ENCODE data around the gene TESPA1.

The TESPA1 gene

GRCh38 chr12:54983536-54984101 lies 943 bp downstream of the TESPA1 start:
- no peak for DNase-seq (ENCODE audit: low spot score)

GRCh38 chr12:54981796-54982195 lies 2.8 kb downstream of the TESPA1 start:
- DNase-seq (ENCODE audit: low spot score) = no peak

- DNase-seq (ENCODE audit: low spot score) = no peak
Measured at GRCh38 chr12:54980341-54980740, 4.2 kb downstream of the TESPA1 start.

- DNase-seq (ENCODE audit: low spot score) = no peak
Measured at GRCh38 chr12:54977857-54978256, 6.7 kb downstream of the TESPA1 start.

DNA sequence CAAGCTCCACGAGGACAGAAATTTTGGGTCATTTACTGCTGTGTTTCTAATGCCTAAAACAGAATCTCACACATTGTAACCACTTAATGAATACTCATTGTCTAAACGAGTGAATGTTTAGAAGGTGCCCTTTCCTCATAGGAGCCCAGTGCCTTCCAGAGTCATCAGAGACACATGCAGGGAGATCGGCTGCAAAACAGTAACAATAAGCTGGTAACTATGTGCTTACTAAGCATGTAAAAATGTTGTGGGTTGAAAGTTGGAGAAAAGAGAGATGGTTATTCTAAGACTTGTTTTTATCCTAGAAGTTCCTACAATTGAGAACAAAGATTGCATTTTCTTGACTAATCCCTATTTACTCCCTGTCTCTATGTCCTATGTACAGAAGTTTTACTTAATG lies 7.4 kb downstream of the TESPA1 start:
- DNase-seq (ENCODE audit: low spot score) = peak; percentile 37

- DNase-seq (ENCODE audit: low spot score) = no peak
Measured at GRCh38 chr12:54975875-54976274, 8.7 kb downstream of the TESPA1 start.

GRCh38 chr12:54975272-54975671 lies 9.3 kb downstream of the TESPA1 start:
- no peak for DNase-seq (ENCODE audit: low spot score)

DNA sequence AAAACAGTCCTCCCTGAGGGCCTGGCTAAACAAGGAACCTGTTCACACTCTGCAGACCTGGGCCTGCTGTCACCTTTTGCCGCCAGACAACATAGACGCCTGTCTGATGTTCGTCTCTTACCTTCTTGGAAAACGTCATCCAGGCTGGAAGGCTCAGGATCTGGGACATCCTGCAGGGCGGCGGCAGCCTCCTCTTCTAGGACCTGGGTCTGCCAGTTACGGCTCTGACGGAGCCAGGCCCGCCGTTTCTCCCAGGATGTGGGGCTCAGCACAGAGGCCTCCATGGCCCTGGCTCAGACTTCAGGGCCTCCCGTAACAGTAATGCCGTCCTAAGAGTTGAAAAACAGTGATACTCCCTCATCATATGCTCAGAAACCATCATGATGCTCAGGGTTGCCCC lies 10.3 kb downstream of the TESPA1 start:
- no peak for DNase-seq (ENCODE audit: low spot score)

DNA sequence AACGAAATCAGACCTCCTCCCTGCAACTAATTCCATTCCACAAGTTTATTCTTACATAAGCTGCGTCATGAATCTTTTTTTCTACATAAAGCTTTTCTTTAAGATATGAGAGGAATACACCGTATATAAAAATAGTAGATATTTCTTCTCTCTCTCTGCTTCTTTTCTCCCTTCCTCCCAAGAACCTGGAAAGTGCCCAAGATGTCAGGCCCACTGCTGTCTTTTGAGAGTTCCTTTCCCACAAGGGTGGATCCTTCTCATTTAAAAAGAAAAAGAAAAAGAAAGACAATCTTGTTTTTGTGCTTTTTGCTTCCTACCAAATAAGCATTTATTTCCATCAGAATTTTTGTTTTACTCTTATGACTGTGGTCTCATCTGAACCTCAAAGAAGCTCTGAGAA lies 11.0 kb downstream of the TESPA1 start:
- no peak for DNase-seq (ENCODE audit: low spot score)

DNA sequence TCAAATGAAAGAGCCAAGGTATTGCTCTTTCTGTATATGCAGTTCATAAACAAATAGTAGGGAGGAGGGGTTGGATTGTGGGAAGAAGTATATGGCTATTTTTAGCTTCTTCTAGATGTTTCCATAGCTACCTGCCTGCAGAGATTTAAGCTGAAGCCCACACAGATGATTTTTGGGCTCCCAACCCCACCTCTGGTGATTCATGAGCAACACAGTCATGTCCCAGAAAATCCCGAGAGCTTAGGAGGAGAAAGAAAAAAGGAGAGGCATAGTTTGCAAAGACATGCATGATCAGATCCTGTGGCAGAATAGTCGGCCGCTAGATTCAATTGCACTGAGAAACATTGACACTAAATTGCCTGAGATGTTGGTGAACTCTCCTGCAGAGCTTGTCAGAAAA lies 13.8 kb downstream of the TESPA1 start:
- DNase-seq (ENCODE audit: low spot score) = no peak

DNA sequence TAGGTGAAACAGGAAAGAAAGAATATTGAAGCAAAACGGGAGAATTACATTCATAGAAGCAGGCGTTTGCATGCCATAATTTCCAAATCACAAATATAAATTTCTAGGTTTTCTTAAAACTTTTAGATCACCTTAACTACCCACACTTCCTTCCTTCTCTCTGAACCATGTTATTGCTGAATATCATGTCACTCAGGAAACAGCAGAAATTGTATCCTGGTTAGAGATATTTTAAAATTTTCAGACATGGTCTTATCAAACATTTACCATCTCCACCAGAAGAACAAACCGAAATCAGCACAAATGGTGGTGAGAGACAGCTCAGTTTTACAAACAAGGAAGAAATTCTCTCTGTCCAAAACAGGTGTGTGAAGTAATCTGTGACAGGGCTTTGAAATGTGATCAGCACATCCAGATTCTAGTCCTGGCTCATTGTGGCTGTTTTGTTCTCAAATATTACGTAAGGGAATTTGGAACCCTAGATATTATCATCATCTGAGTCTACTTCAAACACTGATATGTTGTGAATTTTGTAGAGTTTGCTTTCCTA lies 16.3 kb downstream of the TESPA1 start:
- DNase-seq (ENCODE audit: low spot score) = no peak

GRCh38 chr12:54967461-54967860 lies 17.1 kb downstream of the TESPA1 start:
- no peak for DNase-seq (ENCODE audit: low spot score)

- no peak for DNase-seq (ENCODE audit: low spot score)
Measured at GRCh38 chr12:54961190-54961589, 23.4 kb downstream of the TESPA1 start.

DNA sequence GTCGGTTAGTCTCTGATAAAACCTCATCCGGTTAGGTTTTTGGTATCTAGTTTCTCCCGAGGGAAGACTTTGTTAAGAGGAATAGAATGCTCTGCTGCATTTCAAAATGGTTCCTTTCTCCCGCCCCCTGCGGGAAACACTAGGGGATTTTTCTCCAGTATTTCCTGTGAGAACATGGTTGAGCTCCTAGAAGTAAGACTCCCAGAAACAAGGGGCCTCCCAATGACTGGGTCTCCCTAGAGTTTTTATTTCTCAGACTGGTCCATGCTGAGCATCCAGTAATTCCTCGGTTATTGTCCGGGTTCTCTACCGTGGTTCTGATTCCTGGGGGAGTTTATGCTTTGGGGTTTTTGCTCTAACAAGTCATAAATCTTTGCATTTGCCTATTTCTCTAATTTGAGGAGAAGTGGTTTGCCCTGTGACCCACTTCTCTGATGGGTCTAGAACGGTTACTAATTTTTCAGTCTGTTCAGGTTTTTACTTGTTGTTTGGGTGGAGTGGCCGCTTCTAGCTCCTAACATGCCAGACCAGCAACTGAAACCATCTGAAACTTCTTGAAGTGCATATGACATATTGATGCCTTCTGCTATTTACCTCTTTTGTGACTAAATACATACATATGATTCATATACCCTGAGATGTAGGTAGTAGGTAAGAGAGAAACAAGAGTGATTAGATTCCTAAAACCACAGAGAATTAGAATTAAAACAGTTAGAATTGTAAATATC lies 25.1 kb downstream of the TESPA1 start:
- DNase-seq (ENCODE audit: low spot score) = no peak

GRCh38 chr12:54958048-54958658 lies 26.4 kb downstream of the TESPA1 start:
- peak; percentile 46 for DNase-seq (ENCODE audit: low spot score)

DNA sequence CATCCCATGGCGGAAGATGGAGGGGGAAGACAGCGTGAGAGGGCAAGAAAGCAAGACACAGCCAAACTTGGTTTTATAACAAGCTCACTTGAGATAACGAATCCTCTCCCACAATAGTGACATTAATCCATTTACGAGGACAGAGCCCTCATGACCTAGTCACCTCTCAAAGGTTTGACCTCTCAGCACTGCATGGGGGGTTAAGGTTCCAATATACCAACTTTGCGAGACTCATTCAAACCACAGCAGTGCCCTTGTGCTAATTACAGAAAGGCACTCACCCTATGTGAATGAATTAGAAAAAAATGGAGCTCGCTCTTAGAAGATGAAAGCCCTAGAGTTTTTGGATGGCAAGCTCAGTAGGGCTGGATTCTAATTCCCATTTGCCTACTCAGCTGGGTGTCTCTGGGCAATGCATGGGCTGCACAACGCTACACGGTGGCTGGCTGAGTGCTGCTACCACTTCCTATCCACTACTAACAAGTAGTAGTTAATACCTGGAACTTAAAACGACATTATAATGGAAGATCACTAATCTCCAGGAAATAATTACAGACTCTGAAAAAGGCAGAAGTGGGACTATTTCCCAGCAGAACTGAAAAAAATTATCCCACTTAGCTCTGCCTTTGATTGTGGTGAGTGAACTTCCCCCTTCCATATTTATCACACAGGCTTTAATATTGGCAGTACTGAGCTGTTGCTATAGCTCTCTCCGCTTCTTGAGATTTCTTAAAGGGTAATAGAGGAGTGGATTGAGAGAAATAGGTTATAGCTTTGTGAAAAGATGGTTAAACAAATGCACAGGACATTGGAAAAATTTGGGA lies 27.5 kb downstream of the TESPA1 start:
- no peak for DNase-seq (ENCODE audit: low spot score)

DNA sequence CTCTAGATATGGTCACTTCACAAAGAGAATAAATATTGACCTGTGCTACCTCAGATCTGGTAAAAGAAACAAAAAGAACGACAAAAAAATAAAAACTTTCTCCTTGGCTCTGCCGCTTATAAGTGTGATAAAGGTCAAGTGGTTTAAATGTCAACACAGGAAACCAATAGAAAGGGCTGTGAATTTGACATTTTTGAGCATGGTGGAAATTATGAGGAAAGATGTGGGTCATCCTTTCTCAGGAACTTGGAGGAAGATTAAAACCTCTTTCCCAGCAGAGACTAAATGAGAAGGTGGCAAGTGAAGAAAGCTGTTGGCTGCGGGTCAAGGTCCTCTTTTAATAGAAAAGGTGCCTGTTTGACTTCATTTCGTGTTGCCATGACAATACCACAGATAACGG lies 28.2 kb downstream of the TESPA1 start:
- no peak for DNase-seq (ENCODE audit: low spot score)

GRCh38 chr12:54954801-54955200 lies 29.8 kb downstream of the TESPA1 start:
- DNase-seq (ENCODE audit: low spot score) = no peak

GRCh38 chr12:54954228-54954627 lies 30.3 kb downstream of the TESPA1 start:
- no peak for DNase-seq (ENCODE audit: low spot score)

DNA sequence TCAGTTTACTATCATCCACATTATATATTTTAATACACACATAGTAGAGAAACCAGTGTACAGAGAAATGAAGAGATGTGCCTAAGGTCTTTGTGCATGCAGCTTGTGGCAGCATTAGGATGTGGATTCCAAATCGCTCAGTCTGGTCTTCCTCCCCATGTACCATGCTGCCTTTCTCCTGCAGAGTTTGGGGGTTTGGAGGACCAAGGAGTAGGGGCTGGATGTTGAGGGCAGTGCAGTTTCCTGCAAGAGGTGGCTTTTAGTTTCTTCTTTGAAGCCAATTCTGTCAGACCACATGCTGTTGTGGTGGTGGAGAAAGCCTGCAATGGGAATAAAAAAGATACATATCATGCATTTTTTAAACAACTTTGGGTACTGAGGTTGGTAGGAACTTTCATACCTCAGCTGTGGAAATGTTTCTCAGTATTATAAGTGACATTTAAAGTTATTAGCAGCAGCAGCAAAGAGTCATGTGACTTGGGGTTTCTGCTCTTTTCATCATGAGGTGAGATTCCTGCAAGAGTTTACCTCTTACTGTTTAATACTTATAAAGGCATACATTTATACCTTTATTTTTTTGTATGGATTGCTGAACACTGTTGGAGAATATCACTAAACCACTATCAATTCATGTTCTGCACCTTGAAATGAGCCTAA lies 34.4 kb downstream of the TESPA1 start:
- DNase-seq (ENCODE audit: low spot score) = no peak

DNA sequence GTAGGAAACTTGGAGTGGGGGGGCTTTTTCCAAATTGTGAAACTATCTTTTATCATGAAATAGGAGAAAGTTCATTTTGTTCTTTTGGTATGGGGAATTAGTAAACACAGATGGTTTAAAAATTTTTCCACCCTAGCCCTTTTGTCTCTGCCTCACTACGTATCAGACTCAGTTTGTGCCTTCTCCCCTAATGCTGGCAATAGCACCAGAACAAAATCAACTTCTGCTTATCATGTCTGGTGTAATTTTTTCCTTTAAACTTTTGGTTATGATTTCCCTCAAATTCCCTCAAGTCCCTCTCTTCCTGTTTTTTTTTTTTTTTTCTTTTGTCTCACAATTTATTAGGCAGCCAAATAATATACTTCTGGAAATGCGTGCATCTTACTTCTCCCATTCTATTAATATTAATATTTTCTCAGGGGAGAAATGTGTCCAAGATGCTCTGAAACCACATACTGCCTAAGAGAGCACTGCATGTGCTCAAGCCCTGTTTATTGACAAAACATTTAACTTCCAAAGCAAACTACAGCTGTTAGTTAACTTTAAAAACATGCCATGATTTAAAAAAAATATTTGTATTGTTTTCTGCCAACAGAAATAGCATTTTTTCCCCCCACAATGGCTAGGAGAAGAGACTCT lies 35.4 kb downstream of the TESPA1 start:
- DNase-seq (ENCODE audit: low spot score) = no peak

All from AG08396 (cell line).